ENCODE results near the gene TREM1.

DNA sequence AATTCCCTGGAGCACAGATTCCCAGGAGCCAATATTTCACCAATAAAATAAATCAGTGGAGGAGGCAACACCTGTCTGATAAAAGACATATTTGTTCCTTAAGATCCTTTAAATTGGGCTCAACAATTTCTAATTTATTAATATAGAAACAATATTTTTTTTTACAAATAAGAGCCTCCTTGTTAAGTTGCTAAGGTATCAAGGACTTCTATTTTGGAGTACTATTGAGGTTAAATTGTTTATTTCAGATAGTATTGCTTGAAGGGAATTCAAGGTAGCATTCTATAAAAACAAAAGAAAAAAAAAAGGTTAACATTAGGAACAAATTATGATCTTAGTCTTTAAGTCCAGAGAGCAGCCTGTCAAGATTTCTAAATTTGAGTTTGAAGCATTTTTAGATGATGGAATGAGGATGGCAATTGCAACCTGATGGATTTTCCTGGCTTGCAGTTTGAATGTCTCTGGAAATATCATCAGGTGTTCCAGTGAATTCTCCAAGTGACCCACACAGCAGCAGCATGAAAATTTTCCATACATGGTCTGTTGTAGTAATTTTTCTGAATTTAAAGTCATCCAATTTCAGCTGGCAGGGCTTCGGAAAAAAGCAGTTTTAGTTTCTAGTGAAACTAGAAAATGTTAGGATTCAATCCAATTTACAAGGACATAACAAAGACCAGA, 29.6 kb upstream of the TREM1 start:
- TF ChIP-seq, protein P1, sequence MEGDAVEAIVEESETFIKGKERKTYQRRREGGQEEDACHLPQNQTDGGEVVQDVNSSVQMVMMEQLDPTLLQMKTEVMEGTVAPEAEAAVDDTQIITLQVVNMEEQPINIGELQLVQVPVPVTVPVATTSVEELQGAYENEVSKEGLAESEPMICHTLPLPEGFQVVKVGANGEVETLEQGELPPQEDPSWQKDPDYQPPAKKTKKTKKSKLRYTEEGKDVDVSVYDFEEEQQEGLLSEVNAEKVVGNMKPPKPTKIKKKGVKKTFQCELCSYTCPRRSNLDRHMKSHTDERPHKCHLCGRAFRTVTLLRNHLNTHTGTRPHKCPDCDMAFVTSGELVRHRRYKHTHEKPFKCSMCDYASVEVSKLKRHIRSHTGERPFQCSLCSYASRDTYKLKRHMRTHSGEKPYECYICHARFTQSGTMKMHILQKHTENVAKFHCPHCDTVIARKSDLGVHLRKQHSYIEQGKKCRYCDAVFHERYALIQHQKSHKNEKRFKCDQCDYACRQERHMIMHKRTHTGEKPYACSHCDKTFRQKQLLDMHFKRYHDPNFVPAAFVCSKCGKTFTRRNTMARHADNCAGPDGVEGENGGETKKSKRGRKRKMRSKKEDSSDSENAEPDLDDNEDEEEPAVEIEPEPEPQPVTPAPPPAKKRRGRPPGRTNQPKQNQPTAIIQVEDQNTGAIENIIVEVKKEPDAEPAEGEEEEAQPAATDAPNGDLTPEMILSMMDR (IDR thresholded peaks at IDR 0.05; ENCODE audit: insufficient read depth, low read depth, low read length): no peak
- TF ChIP-seq EZH2 (IDR thresholded peaks at IDR 0.05; ENCODE audit: insufficient read depth, low read length): no peak

Measured in astrocyte (in vitro differentiated cells and primary cell).